Lung (tissue), 16 donors: ENCODE data around the gene KCNJ11. TPM values are rescaled to one million over a fixed set of nuclear protein-coding genes. Genes with fewer than 3 reads are reported as not detected.

Source experiments
- ATAC-seq: fragments of 200-7000 bp; cut with Tn5 transposase; one replicate; pipeline ENCODE4 v1.9.1; 2020; ENCODE audit warnings: moderate number of reproducible peaks; ENCODE audit not compliant: insufficient read depth, low FRiP score
- DNase-seq, 3 donors: peaks; one replicate each; pipeline ENCODE4 v3.0.0-alpha.2; 2013 to 2017
- H3K27ac ChIP-seq, 2 donors: one replicate each; pipeline ENCODE4 v1.5.1; 2013; ENCODE audit warnings: mild to moderate bottlenecking in 2 of 2, moderate library complexity in 2 of 2, control low read depth in 1 of 2, inconsistent platforms in 1 of 2, low read depth in 1 of 2, low read length in 1 of 2
- H3K27me3 ChIP-seq, 3 donors: one replicate each; pipeline ENCODE4 v1.5.1; 2013; ENCODE audit warnings: low read length in 2 of 3; ENCODE audit not compliant: control insufficient read depth in 3 of 3, insufficient read depth in 3 of 3
- H3K36me3 ChIP-seq, 4 donors: one replicate each; pipeline ENCODE4 v1.5.1; 2013; ENCODE audit warnings: low read length in 4 of 4, mild to moderate bottlenecking in 1 of 4, moderate library complexity in 1 of 4; ENCODE audit not compliant: control insufficient read depth in 4 of 4, insufficient read depth in 4 of 4
- H3K4me1 ChIP-seq, 5 donors: one replicate each; pipeline ENCODE4 v1.5.1; 2013; ENCODE audit warnings: low read length in 5 of 5, mild to moderate bottlenecking in 2 of 5, moderate library complexity in 1 of 5; ENCODE audit not compliant: control insufficient read depth in 5 of 5, insufficient read depth in 5 of 5
- H3K4me3 ChIP-seq: one replicate; pipeline ENCODE4 v1.5.1; 2013; ENCODE audit warnings: mild to moderate bottlenecking, control low read depth, moderate library complexity
- H3K9ac ChIP-seq, 2 donors: one replicate each; pipeline ENCODE4 v1.5.1; 2013; ENCODE audit warnings: low read length in 2 of 2, control low read depth in 1 of 2; ENCODE audit not compliant: insufficient read depth in 1 of 2
- H3K9me3 ChIP-seq, 4 donors: one replicate each; pipeline ENCODE4 v1.5.1; 2013; ENCODE audit warnings: low read length in 3 of 4, mild to moderate bottlenecking in 1 of 4, moderate library complexity in 1 of 4; ENCODE audit not compliant: control insufficient read depth in 4 of 4, insufficient read depth in 3 of 4
- WGBS, 2 donors: extraction: QIAGEN DNeasy Blood & Tissue Kit; methylation state at CpG; one replicate each; pipeline ENCODE4 v1.1.7; 2013; 5-methylcytosine and 5-hydroxymethylcytosine counted together
- long read RNA-seq, 5 donors: transcript quantifications; one replicate each; lab custom pipeline, GENCODE V29; 2026
- polyA plus RNA-seq, 2 donors: library from polyadenylated mRNA; stranded (reverse); fragments of 200-250 nt; gene quantifications; one replicate each; pipeline ENCODE4 v1.2.1, GENCODE V29; 2013
- total RNA-seq, 2 donors: library from RNA; depleted of rRNA in 1 of 2; stranded (reverse); fragments of >200 nt in 1 of 2; gene quantifications; one replicate each; pipeline ENCODE4 v1.2.1, GENCODE V29; 2014 to 2021
- TF ChIP-seq, protein P1 (sequence below): IDR thresholded peaks from 2 replicates; pipeline ENCODE4 v1.5.1; 2012; ENCODE audit warnings: mild to moderate bottlenecking; ENCODE audit errors: control extremely low read depth, extremely low read depth
- donor health status: control.
- donor health status: control.
- donor health status: Bipolar disorder and iron deficiency.
- donor health status: healthy.
- donor health status: DM: yes; HTN: yes; CAD: no.

The KCNJ11 gene
- 1 to 10 TPM; 2.3 to 4.5 TPM for total RNA-seq
- 1 to 10 TPM; 2.5 to 3.1 TPM for polyA plus RNA-seq
- long read RNA-seq, donor 1, partial matches to known transcripts: 0 of 3 reads
- long read RNA-seq, donor 1, other reads (novel, unspliced or antisense): 0 of 3 reads
- long read RNA-seq, donor 2, partial matches to known transcripts: 0 of 1 reads
- long read RNA-seq, donor 2, other reads (novel, unspliced or antisense): 0 of 1 reads
- long read RNA-seq, donor 3, partial matches to known transcripts: 0 of 1 reads
- long read RNA-seq, donor 3, other reads (novel, unspliced or antisense): 0 of 1 reads
- long read RNA-seq, donor 4: 0 reads
- long read RNA-seq, donor 5, transcript KCNJ11-201 (1 exons, 2,801 nt): major isoform, 5 of 5 reads
- long read RNA-seq, donor 5, partial matches to known transcripts: 0 of 5 reads
- long read RNA-seq, donor 5, other reads (novel, unspliced or antisense): 0 of 5 reads

DNA sequence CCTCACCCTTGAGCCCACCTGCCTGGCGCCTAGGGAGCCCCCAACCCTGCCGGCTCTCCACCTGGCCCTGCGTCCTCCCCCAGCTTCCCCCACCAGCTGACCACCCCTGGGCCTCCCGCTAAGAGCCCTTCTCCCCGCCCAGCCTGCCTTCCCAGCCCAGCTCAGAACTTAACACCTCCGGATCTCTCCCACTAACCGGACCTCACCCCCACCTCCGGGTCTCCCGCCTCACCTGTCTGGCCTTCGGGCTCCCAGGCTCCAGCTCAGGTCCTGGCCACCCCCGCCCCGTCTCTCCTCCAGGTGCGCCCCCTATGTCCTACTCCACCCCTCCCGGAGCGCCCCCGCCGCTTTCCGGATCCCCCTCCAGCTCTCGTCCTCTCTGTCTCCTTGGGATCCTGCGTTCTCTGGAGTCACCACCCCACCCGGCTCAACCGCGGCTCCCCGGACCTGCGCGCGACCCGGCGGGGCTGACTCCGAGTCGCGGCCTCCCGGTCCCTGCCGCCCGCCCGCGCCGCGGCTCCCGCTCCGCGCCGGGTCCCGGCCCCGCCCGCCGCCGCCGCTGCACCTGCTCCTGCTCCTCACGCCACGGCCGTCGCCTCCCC lies at the start of gene KCNJ11:
KCNJ11 (minus strand) TSS at position 51 of the 602 bp plus-strand sequence. CDS start 568 bp downstream, outside the sequence.
- Histone ChIP-seq H3K27ac (peak within 1 kb of the TSS; percentile 62 to 73), H3K9ac (no peak within 1 kb of the TSS), H3K4me3 (peak within 1 kb of the TSS; percentile 58), H3K36me3 (no peaks in the 10 kb centered on the region), H3K27me3 (peaks cover 0 to 6% (median 4%) of the 10 kb centered on the region in 3 donors), H3K9me3 (no peaks in the 10 kb centered on the region), H3K4me1 (peaks cover 0 to 12% (median 0%) of the 10 kb centered on the region in 5 donors)
- peak in 1 of 3 donors; percentile 12 for DNase-seq
- WGBS, 2 donors: 4 to 7% methylated on average over 39 to 53 of the region's 53 CpGs
- TF ChIP-seq, protein P1, sequence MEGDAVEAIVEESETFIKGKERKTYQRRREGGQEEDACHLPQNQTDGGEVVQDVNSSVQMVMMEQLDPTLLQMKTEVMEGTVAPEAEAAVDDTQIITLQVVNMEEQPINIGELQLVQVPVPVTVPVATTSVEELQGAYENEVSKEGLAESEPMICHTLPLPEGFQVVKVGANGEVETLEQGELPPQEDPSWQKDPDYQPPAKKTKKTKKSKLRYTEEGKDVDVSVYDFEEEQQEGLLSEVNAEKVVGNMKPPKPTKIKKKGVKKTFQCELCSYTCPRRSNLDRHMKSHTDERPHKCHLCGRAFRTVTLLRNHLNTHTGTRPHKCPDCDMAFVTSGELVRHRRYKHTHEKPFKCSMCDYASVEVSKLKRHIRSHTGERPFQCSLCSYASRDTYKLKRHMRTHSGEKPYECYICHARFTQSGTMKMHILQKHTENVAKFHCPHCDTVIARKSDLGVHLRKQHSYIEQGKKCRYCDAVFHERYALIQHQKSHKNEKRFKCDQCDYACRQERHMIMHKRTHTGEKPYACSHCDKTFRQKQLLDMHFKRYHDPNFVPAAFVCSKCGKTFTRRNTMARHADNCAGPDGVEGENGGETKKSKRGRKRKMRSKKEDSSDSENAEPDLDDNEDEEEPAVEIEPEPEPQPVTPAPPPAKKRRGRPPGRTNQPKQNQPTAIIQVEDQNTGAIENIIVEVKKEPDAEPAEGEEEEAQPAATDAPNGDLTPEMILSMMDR: no peak
- ATAC-seq: peak; percentile 37

DNA sequence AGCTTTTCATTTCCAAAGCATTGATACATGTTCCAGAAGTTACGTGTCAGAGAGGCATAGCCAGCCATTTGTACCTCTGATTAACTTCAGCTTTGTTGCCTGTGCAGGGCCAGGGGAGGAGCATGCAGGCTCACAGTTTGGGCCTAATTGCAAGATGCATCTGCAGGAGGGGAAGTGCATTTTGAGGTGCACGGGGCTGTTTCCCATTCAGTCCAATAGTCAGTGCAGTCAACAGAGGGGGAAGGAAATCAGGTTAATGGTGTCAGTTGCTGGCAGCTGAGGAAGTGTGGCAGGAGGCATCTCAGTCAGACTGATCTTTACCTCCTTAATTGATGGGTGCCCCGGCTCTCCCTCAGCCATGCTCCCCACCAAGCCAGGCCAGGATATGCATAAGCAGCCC lies 48.9 kb upstream of the KCNJ11 start:
- Histone ChIP-seq H3K9ac (no peak overlapping the region), H3K4me1 (peaks cover 0 to 6% (median 0%) of the 10 kb centered on the region in 5 donors), H3K4me3 (no peak overlapping the region), H3K36me3 (no peaks in the 10 kb centered on the region), H3K9me3 (no peaks in the 10 kb centered on the region), H3K27ac (no peak overlapping the region), H3K27me3 (peaks cover 0 to 3% (median 0%) of the 10 kb centered on the region in 3 donors)
- no peak for ATAC-seq
- TF ChIP-seq, protein P1: no peak
- DNase-seq: no peak
- WGBS, 2 donors: 62 to 69% methylated on average over 3 of the region's 3 CpGs

DNA sequence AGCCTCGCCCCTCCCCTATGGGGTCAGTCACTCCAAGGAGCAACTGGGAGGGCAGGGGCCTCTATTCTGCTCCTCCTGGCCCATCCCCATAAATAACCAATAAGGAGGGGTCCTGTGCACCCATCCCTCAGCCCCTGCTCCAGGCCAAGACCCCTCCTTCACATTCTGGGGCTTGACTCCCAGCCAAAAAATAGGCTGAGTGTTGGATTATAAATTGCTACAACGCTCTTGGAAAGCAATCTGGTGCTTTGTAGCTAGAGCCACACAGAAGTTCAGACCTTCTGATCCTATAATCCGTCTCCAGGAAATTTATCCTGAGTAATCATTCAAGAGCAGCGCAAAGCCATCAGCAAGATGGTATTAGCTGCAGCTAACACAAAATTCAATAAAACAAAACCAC lies 45.6 kb upstream of the KCNJ11 start:
- no peak overlapping the region for H3K27ac ChIP-seq
- peaks cover 0 to 12% (median 0%) of the 10 kb centered on the region in 5 donors for H3K4me1 ChIP-seq
- H3K9ac ChIP-seq: no peak overlapping the region
- H3K36me3 ChIP-seq: no peaks in the 10 kb centered on the region
- no peak overlapping the region for H3K4me3 ChIP-seq
- H3K27me3 ChIP-seq: no peaks in the 10 kb centered on the region
- 86 to 87% methylated on average over 4 of the region's 4 CpGs for WGBS, 2 donors
- TF ChIP-seq, protein P1: no peak
- H3K9me3 ChIP-seq: no peaks in the 10 kb centered on the region
- no peak for ATAC-seq
- peak in 2 of 3 donors; percentile 38 to 49 for DNase-seq
